ENCODE data around the gene P2RY6. TPM values are rescaled to one million over a fixed set of nuclear protein-coding genes. Genes with fewer than 3 reads are reported as not detected.
"Not testable (repeated sequence)": the region's sequence is repeated elsewhere in the genome, so short reads cannot be mapped to it uniquely, and the experiment has no call there.

P2RY6 gene
- total RNA-seq, 1 experiment from 2014 or later = 0.17 TPM

- no peak for DNase-seq (ENCODE audit: low read depth)
These were observed 12.6 kb upstream of the P2RY6 start for GRCh38 chr11:73259406-73260126.

DNA sequence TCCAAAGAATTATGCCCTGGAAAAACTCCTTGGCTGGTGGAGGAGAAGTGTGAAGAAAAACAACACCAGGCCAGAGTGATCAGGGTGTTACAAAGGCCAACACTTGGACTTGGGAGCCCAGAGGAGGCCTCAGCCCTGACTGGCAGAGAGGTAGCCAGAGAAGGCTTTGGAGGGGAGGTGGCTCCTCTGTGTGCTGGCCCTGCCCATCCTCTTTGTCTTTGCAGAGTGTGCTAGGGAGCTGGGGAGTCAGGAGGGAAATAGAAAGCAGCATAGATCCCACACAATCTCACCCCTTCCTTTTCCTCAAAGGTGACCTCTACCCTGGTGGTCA, 12.0 kb upstream of the P2RY6 start:
- no peak for DNase-seq (ENCODE audit: low read depth)

DNA sequence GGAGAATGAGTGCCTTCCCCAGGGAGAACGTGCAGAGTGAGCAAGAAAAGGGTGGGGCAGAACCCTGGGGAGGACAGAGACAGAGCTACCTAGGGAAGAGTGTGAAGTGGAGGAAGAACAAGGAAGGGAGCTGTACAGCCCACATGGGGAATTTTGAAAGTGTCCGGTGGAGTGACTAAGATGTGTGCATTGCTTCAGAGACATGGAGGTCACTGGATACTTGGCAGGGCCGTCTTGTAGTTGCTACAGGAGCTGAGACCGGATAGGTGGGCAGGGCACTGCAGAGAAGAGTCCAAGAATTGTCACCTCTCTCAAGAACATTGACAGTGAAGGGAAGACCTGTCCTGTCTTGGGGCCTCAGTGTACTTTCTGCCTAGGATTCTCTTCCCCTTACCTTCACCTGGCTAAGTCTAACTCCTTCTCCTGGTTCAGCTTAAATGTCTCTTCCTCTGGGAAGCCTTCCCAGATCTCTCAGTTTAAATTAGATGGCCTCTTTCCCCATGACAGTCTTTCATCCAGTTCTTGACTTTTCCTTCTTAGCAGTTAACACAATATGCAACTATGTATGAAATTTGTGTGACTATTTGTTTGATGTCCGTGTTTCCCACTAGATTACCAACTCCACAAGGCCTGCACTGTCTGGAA, 9.2 kb upstream of the P2RY6 start:
- DNase-seq (ENCODE audit: low read depth) = no peak

- DNase-seq (ENCODE audit: low read depth) = no peak
These were observed 8.5 kb upstream of the P2RY6 start for GRCh38 chr11:73263640-73264039.

- DNase-seq (ENCODE audit: low read depth) = no peak
These were observed 6.8 kb upstream of the P2RY6 start for GRCh38 chr11:73265278-73265810.

GRCh38 chr11:73265853-73266645, 6.1 kb upstream of the P2RY6 start:
- DNase-seq (ENCODE audit: low read depth) = no peak

GRCh38 chr11:73266646-73267020, 5.5 kb upstream of the P2RY6 start:
- DNase-seq (ENCODE audit: low read depth) = peak; percentile 80

- DNase-seq (ENCODE audit: low read depth) = no peak
These were observed 4.9 kb upstream of the P2RY6 start for GRCh38 chr11:73267122-73267846.

- no peak for DNase-seq (ENCODE audit: low read depth)
These were observed 4.1 kb upstream of the P2RY6 start for GRCh38 chr11:73267906-73268540.

- no peak for DNase-seq (ENCODE audit: low read depth)
These were observed 3.4 kb upstream of the P2RY6 start for GRCh38 chr11:73268671-73269271.

- no peak for DNase-seq (ENCODE audit: low read depth)
These were observed 2.6 kb upstream of the P2RY6 start for GRCh38 chr11:73269459-73270015.

DNA sequence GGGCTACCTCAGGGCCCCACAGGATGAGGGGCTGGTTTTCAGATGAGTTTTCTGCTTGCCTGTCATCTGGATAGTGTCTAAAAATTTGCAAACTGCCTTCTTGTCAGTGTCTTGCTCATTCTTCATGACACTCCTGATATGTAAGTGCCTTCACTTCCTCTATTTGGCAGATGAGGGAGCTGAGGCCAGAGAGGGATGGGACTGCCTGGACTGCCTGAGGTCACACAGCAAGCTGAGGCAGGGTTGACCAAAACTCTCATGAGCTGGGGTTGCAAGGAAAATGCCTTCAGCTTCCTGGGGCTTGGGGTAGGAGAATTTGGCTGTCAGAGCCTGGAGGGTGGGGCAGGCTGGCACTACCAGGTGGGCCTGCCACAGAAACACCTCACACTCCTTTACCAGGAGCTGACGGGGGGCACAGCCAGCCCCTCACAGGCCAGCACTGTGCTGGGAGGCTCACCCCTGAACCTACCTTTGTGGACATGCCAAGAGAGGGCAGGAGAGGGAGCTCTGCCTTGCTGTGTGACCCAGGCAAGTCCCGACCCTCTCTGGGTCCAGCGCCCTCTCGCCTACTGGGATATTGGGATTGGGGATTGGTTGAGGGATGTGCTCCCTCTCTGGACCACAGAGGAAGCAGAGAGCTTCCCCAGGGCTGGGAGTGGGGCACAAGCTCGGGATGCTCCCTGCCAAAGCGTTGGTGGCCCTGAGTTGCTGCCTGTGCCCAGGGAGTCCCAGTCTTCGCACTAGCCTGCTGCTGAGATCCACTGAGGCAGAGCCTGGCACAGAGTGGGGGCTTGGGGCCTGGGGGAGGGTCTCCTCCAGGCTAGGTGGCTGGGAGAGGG, 1.9 kb upstream of the P2RY6 start:
- DNase-seq (ENCODE audit: low read depth) = no peak

GRCh38 chr11:73270855-73271477, 1.2 kb upstream of the P2RY6 start:
- DNase-seq (ENCODE audit: low read depth) = no peak

- not testable (repeated sequence) for DNase-seq (ENCODE audit: low read depth)
These were observed 666 bp upstream of the P2RY6 start for GRCh38 chr11:73271478-73271865.

GRCh38 chr11:73272680-73273038, 521 bp downstream of the P2RY6 start:
- no peak for DNase-seq (ENCODE audit: low read depth)

DNA sequence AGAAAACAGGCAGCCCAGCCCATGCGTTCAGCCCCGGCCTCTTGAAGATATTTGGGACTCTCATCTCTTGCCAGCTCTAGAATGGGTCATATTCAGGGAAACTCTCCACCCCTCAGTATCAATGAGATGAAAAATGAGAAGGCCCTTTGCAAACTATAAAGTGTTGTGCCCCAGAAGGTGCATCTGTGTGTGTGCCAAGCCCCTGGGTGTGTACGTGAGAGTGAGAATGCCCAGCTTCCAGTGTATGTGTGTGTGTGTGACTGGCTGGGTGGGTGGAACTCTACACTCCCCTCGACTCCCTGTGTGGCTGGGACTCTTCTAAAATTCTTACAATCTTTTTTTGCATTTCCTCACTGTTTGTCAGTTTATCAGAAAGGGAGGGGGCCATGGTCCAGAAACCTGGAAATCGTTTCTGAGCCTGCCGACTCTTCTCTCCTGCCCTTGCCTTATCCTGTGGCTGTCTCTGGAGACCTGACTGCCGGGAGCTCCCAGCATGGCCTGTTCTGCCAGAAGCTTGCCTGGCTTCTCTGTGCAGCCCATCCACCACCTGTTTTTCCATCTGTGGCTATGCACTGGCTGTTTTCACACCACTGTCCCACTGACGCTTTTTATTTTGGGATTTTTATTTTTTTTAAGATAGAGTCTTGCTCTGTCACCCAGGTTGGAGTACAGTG, 1.2 kb downstream of the P2RY6 start:
- DNase-seq (ENCODE audit: low read depth) = no peak

- DNase-seq (ENCODE audit: low read depth) = not testable (repeated sequence)
These were observed 2.1 kb downstream of the P2RY6 start for GRCh38 chr11:73274191-73274590.

DNA sequence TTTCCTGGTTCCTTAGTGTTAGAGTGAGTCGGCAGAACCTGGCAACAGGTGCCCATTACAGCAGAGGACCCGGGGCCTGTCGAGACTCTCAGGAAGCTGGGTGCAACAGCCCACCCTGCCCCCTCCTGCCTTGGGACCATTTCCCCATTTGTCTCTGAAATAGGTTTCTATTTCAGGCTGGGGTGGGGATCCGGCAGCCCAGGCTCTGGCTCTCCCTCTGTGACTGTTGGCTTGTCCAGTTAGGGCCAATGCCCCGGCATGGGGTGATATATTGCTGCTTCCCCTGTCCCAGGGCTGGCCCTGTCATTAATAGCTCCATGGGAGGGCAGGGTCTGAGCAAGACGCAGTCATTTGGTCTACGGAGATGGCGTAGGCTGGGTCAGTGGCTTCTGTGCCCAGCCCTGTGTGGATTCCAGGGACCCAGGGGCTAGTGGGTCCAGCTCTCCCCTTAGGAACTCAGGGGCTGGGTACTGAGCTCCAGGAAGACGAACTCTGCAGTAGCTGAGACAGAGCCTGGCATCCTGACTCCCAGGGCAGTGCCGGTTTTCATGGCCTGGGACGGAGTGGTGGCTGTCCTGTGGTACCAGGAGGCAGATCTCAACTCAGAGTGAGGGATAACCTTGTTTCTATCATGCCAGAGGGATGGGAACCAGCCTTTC, 2.7 kb downstream of the P2RY6 start:
- no peak for DNase-seq (ENCODE audit: low read depth)

Data from LHCN-M2 (cell line).